K562 (cell line): ENCODE data around the gene NUP62. TPM values are rescaled to one million over a fixed set of nuclear protein-coding genes. Genes with fewer than 3 reads are reported as not detected.

Experiments
- ATAC-seq: fragments of 200-7000 bp; cut with Tn5 transposase; 3 replicates; pipeline ENCODE4 v1.9.1; 2020; ENCODE audit warnings: moderate library complexity
- BruUV-seq: library from RNA; stranded (reverse); fragments of 400-500 nt; replicated peaks from 2 replicates; lab custom pipeline; 2021; lab: Mats Ljungman, UMichigan
- CTCF ChIA-PET: fragments of 300-600 bp; formaldehyde crosslinking; extraction: SDS; loops from one replicate; lab custom pipeline; 2021; ENCODE audit warnings: low intra/inter-chr PET ratio; lab: Yijun Ruan, JAX
- POLR2A ChIA-PET: fragments of 300-600, 350-650 bp; sonication (Branson Sonifier 250); formaldehyde crosslinking; extraction: SDS; loops from one replicate; lab custom pipeline; 2021; ENCODE audit warnings: antibody characterized with exemption, inconsistent platforms; lab: Yijun Ruan, JAX
- DNase-seq, 4 experiments: peaks; one replicate each; pipeline versions ENCODE4 v3.0.0 to v3.0.0-alpha.2; 2011 to 2018; ENCODE audit warnings: low spot score in 3 of 4, mixed read lengths in 3 of 4; ENCODE audit errors: extremely low read depth in 1 of 4
- FAIRE-seq: peaks from 2 replicates; lab custom pipeline; 2011; peaks lifted over from hg19 to GRCh38; lab: Jason Lieb, UNC
- H2AFZ ChIP-seq: 2 replicates; pipeline ENCODE4 v1.6.0; 2011; ENCODE audit warnings: low read depth, low read length, control low read depth, inconsistent platforms
- H3K27ac ChIP-seq: fragments of 200-600 bp; 3 replicates; pipeline ENCODE4 v1.8.0; 2011; ENCODE audit warnings: low read depth, mild to moderate bottlenecking, control low read depth, inconsistent platforms, low read length, moderate library complexity, mixed read lengths; ENCODE audit errors: extremely low read depth
- H3K27me3 ChIP-seq, 2 experiments: fragments of 300-600 bp in 1 of 2; 2 replicates in 1 of 2; 3 replicates in 1 of 2; pipeline versions ENCODE4 v1.6.0 to v1.8.0; 2011; ENCODE audit warnings: inconsistent platforms in 2 of 2, low read length in 2 of 2, mild to moderate bottlenecking in 1 of 2, mixed read lengths in 1 of 2, moderate library complexity in 1 of 2; ENCODE audit not compliant: control insufficient read depth in 2 of 2, insufficient read depth in 2 of 2
- H3K36me3 ChIP-seq: fragments of 300-600 bp; 3 replicates; pipeline ENCODE4 v1.8.0; 2011; ENCODE audit warnings: mild to moderate bottlenecking, low read length, inconsistent platforms; ENCODE audit not compliant: control insufficient read depth, insufficient read depth
- H3K4me1 ChIP-seq, 2 experiments: fragments of 200-600 bp in 1 of 2; replicated peaks in 1 of 2; 2 replicates in 1 of 2; 3 replicates in 1 of 2; pipeline versions ENCODE4 v1.5.1 to v1.8.0; 2011; ENCODE audit warnings: inconsistent platforms in 2 of 2, low read length in 2 of 2, mild to moderate bottlenecking in 1 of 2, mixed read lengths in 1 of 2, moderate library complexity in 1 of 2; ENCODE audit not compliant: control insufficient read depth in 2 of 2, insufficient read depth in 2 of 2
- H3K4me2 ChIP-seq: 2 replicates; pipeline ENCODE4 v1.6.1; 2011; ENCODE audit warnings: low read length, control low read depth, inconsistent platforms, mixed read lengths; ENCODE audit not compliant: insufficient read depth
- H3K4me3 ChIP-seq: fragments of 200-600 bp; sonication (generic), shearing (Covaris generic); 2 replicates; pipeline ENCODE4 v1.5.1; 2016; ENCODE audit warnings: control low read depth, inconsistent platforms
- H3K79me2 ChIP-seq: fragments of 200-600 bp; 3 replicates; pipeline ENCODE4 v1.8.0; 2011; ENCODE audit warnings: low read length, inconsistent platforms; ENCODE audit not compliant: control insufficient read depth, insufficient read depth
- H3K9ac ChIP-seq, 2 experiments: 2 replicates each; pipeline versions ENCODE4 v1.6.0 to v1.6.1; 2011; ENCODE audit warnings: low read depth in 2 of 2, low read length in 2 of 2, control low read depth in 1 of 2, inconsistent platforms in 1 of 2, mild to moderate bottlenecking in 1 of 2, mixed read lengths in 1 of 2; ENCODE audit not compliant: insufficient read depth in 1 of 2
- H3K9me1 ChIP-seq: one replicate; pipeline ENCODE4 v1.6.0; 2011; ENCODE audit warnings: inconsistent platforms, mild to moderate bottlenecking, low read length, moderate library complexity; ENCODE audit not compliant: control insufficient read depth, insufficient read depth
- H3K9me3 ChIP-seq: replicated peaks from 2 replicates; pipeline ENCODE4 v1.5.1; 2011; ENCODE audit warnings: low read depth, low read length, inconsistent platforms; ENCODE audit not compliant: control insufficient read depth, insufficient read depth
- H4K20me1 ChIP-seq: replicated peaks from 2 replicates; pipeline ENCODE4 v1.6.1; 2011; ENCODE audit warnings: low read length, inconsistent platforms, mixed read lengths; ENCODE audit not compliant: control insufficient read depth, insufficient read depth
- CTCF ChIP-seq, 3 experiments: IDR thresholded peaks in 2 of 3; conservative IDR thresholded peaks in 1 of 3; 2 replicates each; pipeline ENCODE4 v1.5.1; 2011 to 2012; ENCODE audit warnings: low read length in 3 of 3, mild to moderate bottlenecking in 3 of 3, control low read depth in 2 of 3, improper control_type of control experiment in 1 of 3, inconsistent platforms in 1 of 3, low read depth in 1 of 3, mixed read lengths in 1 of 3, moderate library complexity in 1 of 3; ENCODE audit not compliant: insufficient read depth in 2 of 3
- RBM15 ChIP-seq: fragments of 200-400 bp; formaldehyde crosslinking; IDR thresholded peaks from 2 replicates; pipeline ENCODE4 v1.6.1; 2018; ENCODE audit warnings: mild to moderate bottlenecking, low read length, moderate library complexity; ENCODE audit not compliant: insufficient read depth
- ZBTB33 ChIP-seq: sonication (generic); formaldehyde crosslinking; IDR thresholded peaks from 2 replicates; pipeline ENCODE4 v1.8.1; 2023; ENCODE audit warnings: mild to moderate bottlenecking, missing genetic modification reagents
- WGBS: fragments of 100-300 bp; shearing (Covaris generic); methylation state at CpG from one replicate; pipeline ENCODE4 v1.1.6; 2016; ENCODE audit warnings: low coverage, mixed read lengths; ENCODE audit not compliant: insufficient coverage; ENCODE audit errors: missing lambda C conversion rate; 5-methylcytosine and 5-hydroxymethylcytosine counted together
- in situ Hi-C: fragments of 300-500 bp; cut with MboI; formaldehyde crosslinking; loops from 4 replicates; pipeline ENCODE4 v1.15.0; 2018; ENCODE audit warnings: inconsistent platforms, mixed read lengths
- intact Hi-C: fragments of 100-400 bp; cut with micrococcal nuclease; formaldehyde crosslinking; loops from 2 replicates; pipeline ENCODE4 v1.14.2; 2022
- polyA plus RNA-seq, 8 experiments: library from polyadenylated mRNA; depleted of rRNA in 4 of 8; stranded (reverse) in 5 of 8; unstranded in 3 of 8; fragments of >200 nt; fragmentation: Nextera tagmentation in 2 of 8; fragmentation: Illumina TruSeq in 1 of 8; extraction: Ambion mirVana in 2 of 8; extraction: Trizol in 1 of 8; gene quantifications; 2 replicates each; pipeline versions ENCODE4 v1.2.1 to v1.2.3, GENCODE V29; 2011 to 2014; ENCODE audit warnings: inconsistent platforms in 1 of 8, missing spikeins in 1 of 8
- total RNA-seq, 7 experiments: library from RNA; depleted of rRNA in 6 of 7; stranded (reverse); fragments of >200 nt in 6 of 7; fragmentation: Illumina TruSeq in 2 of 7; extraction: Trizol in 2 of 7; gene quantifications; 2 replicates each; pipeline versions ENCODE4 v1.2.1 to v1.2.3, GENCODE V29; 2011 to 2021; ENCODE audit warnings: low replicate concordance in 1 of 7

Gene NUP62
- total and polyA plus RNA-seq, 9 of the 15 experiments (the other 6 are each of a cell fraction or from before 2014, with no cell fraction given), result 16.9 to 109 (median 66.0) TPM

- no peaks in the 10 kb centered on the region for H3K27me3 ChIP-seq
- TF ChIP-seq ZBTB33 (CRISPR knock-in tag) (peak; percentile 77), RBM15 (no peak), CTCF (IDR thresholded peaks at IDR 0.05 in 2 of 3, conservative IDR thresholded peaks at IDR 0.05 in 1 of 3; ENCODE audit: insufficient read depth in 2 of 3, low read depth in 1 of 3, low read length in 3 of 3) (peak in 2 of 3 experiments; percentile 18 to 26; a peak in 2 of 6 replicates)
- H3K4me1 ChIP-seq, result peaks cover 0 to 22% of the 10 kb centered on the region in 2 experiments; a peak in 2 of 5 replicates
- intact Hi-C loops (no loop called here), in situ Hi-C loops (no loop called here)
- FAIRE-seq (no peak), DNase-seq (no peak), ATAC-seq (no peak)
- ChIA-PET CTCF (no interaction called here), POLR2A (interaction anchor here (0.9 to 13.2 kb wide), 5 partner anchors 12 to 48 kb away, joined by 3 to 105 read pairs (median 3); partner anchors contain the start of genes ATF5 and NUP62)
- BruUV-seq, result no TSS peak
- 88% methylated on average over 21 of the region's 21 CpGs for WGBS
- no peaks in the 10 kb centered on the region for H3K9me1 ChIP-seq
- peak overlapping the region in 1 of 2 experiments; percentile 43; a peak in 1 of 4 replicates for H3K9ac ChIP-seq
- H3K27ac ChIP-seq, result no peak overlapping the region
- peaks cover 58% of the 10 kb centered on the region for H4K20me1 ChIP-seq
- H3K4me3 ChIP-seq, result no peak overlapping the region
- no peak overlapping the region for H2AFZ ChIP-seq
- H3K36me3 ChIP-seq, result peaks cover 90% of the 10 kb centered on the region; the same call in 2 of the 3 replicates
- H3K9me3 ChIP-seq, result no peaks in the 10 kb centered on the region
- H3K4me2 ChIP-seq, result no peak overlapping the region
- peaks cover 87% of the 10 kb centered on the region for H3K79me2 ChIP-seq
Measured at GRCh38 chr19:49916839-49917733, 12.2 kb downstream of the NUP62 start.
